SK-MEL-5 (cell line): ENCODE measurements around the gene MAP7D1. TPM values are rescaled to one million over a fixed set of nuclear protein-coding genes. Genes with fewer than 3 reads are reported as not detected.

Source experiments
- DNase-seq: peaks from one replicate; pipeline ENCODE4 v3.0.0-alpha.2; 2016; ENCODE audit warnings: low read depth, low spot score
- in situ Hi-C: cut with HindIII; loops from 2 replicates; pipeline ENCODE4 v1.10.0; 2016; ENCODE audit warnings: low sequenced_read_pairs, high pct_unique_total_duplicates, low pct_unique_long_range_greater_than_20kb
- total RNA-seq: library from RNA; depleted of rRNA; stranded (reverse); fragments of >200 nt; shearing (Covaris generic); gene quantifications from 2 replicates; pipeline ENCODE4 v1.2.3, GENCODE V29; 2014

The MAP7D1 gene
- total RNA-seq, 1 experiment from 2014 or later = 45.8 TPM

DNA sequence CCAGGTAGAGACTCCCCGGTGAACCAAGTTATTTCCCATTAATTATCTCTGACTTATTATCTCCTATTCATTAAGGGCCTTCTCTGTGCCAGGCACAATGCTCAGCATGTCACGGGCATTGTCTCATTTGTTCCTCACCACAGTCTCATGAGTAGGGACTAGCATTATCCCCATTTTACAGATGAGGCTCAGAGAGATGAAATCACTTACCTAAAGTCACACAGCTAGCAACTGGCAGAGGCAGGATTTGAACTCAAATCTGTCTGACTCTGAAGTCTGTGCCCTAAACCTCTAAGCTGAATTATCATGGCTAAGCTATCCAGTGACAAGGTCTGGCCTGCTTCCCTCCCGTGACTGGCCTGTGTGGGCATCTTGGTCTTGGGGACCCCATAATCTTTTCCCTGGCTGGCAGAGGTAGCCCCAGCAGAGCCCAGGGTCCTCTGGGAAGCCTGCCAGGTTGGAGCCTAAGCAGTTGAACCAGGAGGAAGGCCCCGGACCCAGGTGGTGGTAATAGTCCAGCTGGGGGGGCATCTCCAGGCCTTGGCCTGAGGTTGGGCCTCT, 4.5 kb downstream of the MAP7D1 start:
- in situ Hi-C loops = no loop called here
- DNase-seq = no peak

DNA sequence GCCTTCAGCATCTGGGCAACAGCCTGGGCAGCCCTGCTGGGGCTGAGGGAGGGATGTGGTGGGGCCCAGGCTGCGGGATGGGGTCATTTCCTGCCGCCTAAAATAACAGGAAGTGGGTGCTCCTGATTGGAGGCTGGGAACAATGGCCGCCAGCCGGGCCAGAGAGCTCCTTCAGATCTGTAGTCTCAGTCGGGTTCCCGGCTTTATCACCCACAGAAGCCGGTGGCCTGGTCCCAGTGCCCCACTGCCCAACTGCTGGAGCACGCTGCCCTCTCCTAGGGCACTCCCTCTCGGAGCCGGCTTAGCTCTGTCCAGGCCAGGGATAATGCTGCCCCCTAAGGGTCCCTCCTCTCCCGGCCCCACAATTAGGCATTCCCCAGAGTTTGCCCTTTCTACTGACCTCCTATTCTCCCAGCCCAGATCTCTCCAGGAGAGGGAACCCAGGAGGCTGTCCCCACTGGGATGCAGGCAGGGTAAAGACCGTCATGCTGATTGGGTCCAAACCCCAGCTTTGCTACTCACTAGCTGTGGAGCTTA, 5.1 kb downstream of the MAP7D1 start:
- in situ Hi-C loops = no loop called here
- DNase-seq = peak; percentile 60

DNA sequence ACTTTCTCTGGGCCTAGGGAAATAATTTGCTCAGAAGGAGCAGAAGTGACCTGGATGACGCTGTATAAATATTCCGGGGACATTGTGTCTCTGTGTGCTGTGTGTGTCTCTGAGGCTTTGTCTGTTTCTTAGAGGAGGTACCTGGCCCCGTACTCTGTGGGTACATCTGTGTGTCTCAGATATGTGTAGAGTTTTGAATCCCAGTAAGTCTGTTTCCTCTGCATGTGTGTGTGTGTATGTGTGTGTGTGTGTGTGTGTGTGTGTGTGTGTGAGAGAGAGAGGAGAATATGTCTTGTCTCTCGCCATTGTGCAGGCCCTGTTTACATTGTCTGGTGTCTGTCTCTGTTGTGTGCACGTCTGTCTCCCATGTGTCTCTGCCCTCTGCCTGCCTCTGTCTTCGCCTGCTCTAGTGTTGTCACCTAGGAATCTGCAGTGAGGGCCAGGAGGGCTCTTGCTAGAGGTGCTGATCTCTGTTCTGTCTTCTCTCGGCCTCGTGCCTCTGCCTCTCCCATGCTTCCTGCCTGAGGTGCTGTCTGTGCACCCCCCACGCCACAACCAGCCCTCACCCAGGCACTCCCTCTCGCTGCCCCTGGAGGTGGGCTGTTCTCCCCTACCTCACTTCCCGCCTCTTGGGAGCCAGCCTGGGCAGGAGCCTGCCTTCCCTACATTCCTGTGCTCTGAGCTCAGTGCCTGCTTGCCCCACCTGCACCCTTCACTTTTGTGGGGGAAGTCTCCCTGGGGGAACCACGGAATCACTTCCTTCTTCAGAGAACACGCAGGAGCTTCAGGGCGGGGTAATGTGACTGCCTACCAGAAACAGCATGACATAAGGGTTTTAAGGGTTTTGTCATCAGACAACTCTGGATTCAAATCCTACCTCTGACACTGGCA, 5.9 kb downstream of the MAP7D1 start:
- in situ Hi-C loops = no loop called here
- no peak for DNase-seq

DNA sequence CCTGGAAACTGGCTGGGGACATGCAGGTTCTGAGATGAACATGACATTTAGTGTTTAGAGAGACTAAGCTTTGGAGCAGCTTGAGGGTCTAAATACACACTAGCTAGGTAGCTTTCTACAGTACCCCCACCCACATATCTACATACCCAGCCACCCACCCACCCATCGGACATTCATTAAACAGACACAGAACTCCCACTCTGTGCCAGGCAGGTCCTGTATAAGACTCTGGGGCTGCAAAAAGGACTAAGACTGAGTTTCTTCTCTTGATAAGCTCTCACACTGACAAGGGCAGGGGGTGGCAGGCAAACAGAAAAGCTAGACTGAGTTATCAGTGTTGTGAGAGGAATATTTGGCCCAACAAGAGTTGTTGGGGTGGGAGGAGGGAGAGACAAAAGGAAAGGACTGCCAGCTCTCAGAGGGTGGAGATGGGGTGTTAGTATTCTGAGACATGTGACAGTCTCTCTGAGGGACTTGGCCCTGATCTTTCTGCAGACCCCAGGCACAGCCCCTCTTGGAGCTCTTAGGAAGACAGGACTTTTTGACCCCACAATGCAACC, 6.8 kb downstream of the MAP7D1 start:
- DNase-seq = no peak
- in situ Hi-C loops = no loop called here

DNA sequence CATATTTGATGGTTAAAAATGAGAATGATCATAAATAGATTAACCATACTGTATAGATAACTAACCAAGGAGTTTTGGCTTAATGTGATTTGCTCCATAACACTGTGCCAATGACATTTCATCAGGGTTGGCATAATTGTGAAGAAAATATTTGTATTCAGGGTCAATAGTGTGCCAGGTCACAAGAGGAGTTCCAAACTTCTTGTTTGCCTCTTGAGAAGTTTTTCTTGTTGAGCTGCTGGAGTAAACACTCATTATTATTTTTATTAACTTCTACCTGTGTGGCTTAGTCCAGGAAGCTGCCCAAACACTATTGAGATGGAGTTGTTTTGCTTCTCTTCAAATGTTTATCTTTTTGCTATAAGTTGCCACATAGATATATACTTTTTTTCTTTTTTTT, 7.5 kb downstream of the MAP7D1 start:
- DNase-seq = no peak
- in situ Hi-C loops = no loop called here

DNA sequence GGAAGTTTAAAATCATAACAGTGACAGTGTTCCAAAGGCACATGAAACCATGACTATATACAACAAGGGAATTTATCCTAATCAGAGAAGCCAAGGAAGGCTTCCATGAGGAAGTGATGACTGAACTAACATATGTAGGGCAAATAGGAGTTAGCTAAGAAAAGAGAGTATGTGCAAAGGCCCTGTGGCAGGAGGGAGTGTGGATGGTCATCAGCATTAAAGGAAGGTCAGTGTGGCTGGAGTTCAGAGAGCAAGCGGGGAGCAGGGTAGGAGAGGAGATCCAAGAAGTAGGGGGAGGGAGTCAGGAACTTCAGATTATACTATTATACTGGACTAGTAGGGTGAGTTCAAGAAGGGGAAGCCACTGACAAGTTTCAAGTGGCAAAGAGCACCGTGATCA, 8.4 kb downstream of the MAP7D1 start:
- in situ Hi-C loops = no loop called here
- no peak for DNase-seq

DNA sequence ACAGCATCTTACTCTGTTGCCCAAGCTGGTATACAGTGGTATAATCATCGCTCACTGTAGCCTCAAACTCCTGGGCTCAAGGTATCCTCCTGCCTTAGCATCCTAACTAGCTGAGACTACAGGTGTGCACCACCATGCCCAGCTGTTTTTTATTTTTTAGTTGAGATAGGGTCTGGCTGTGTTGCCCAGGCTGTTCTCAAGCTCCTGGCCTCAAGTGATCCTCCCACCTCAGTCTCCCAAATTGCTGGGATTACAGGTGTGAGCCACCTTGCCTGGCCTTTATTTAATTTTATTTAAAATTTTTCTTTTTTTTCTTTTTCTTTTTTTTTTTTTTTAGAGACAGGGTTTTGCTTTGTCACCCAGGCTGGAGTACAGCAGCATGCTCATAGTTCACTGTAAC, 9.2 kb downstream of the MAP7D1 start:
- DNase-seq = no peak
- in situ Hi-C loops = no loop called here

DNA sequence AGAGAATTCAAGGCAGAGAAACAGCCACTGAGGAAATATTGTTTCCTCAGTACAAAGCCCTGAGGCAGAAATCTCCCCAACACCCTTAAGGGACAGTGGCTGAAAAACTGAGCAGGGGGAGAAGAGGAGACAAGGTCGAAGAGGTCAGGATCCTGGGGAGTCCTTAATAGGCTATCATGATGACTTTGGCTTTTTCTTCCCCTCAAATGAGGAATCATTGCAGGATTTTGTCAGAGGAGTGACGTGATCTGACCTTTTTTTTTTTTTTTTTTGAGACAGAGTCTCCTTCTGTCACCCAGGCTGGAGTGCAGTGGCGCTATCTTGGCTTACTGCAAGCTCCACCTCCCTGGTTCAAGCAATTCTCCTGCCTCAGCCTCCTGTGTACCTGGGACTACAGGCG, 10.2 kb downstream of the MAP7D1 start:
- in situ Hi-C loops = no loop called here

DNA sequence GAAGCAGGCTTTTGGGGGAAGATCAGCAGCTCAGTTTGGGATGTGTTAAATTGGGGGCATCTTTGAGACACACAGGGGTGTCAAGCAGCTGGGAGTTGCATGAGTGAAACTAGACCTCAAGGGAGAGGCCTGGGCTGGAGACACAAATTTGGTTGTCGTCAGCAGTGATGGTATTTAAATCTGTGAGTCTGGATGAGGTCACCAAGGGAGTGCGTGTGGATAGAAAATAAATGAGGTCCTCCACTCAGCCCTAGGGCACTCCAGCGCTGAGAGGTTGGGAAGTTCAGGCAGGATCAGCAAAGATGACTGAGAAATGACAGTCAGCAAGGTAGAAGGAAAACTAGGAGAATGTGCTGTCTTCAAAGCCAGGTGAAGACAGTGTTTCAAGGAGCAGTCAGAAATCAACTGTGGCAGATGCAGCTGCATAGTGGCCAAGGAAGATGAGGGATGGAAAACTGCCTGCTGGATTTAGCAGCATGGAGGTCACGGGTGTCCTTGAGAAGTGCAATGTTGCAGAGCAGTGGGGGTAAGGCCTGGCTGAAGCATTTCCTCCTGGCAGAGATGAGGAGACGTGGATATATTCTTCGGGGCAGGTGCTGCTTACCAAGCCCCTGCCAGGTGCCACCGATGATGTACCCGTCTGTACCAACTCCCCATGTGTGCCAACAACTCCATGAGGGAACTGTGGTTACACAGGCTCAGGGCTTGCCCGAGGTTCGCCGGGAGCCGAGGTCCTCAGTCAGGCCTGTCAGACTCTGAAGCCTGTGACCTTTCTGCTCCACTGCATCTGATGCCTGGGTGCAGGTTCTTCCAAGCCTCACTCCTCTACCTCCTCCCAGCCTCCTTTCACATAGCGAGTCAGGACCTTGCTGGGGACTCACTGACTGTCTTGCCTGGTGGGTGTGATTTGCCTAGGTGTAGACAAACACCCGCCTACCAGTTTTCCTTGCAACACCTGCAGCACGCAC, 11.3 kb downstream of the MAP7D1 start:
- DNase-seq = no peak
- in situ Hi-C loops = no loop called here

More for the DNA sequence above, 10.2 kb downstream of the MAP7D1 start:
- no peak for DNase-seq

DNA sequence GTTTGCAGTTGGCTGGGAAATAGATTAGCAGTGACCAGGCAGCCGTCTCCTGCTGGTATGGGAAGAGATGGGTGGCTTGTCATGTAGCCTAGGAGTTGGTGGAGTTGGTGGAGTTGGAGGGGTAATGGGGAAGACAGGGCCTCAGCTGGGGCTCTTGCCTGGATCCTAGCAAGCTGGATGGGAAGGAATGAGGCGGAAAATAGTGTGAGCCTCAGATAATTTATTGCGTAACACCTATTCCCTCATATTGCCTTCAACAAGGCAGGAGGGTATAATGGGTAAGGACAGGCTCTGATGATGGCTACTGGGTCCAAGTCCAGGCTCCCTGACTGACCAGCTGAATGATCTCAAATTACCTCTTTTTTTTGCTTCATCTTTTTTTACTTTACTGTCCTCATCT, 12.6 kb downstream of the MAP7D1 start:
- in situ Hi-C loops = no loop called here
- DNase-seq = no peak

DNA sequence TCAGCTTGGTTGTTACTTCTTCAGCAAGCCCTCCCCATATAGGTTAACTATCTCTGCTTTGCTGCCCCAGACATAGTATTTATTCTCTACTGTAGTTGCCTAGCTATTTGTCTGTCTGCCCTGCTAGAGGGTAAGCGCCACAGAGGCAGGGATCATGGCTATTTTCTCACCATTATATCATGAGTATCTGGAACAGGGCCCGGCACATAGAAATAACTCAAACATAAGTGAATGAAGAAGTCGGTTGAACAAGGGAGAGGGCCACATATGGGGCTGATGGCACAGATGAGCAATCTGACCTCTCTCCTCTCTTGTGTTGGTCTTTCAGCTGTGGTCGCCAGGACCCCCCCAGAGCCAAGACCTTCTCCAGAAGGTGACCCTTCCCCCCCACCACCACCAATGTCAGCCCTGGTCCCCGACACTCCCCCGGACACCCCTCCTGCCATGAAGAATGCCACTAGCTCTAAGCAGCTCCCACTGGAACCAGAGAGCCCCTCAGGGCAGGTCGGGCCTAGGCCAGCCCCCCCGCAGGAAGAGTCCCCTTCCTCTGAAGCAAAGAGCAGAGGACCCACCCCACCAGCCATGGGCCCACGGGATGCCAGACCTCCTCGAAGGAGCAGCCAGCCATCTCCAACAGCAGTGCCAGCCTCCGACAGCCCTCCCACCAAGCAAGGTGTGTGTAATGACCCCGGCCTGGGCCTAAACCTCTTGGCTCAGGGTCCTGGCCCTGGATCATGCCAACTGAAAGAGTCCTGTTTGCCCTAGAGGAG, 14.9 kb downstream of the MAP7D1 start:
- DNase-seq = no peak
- in situ Hi-C loops = no loop called here

DNA sequence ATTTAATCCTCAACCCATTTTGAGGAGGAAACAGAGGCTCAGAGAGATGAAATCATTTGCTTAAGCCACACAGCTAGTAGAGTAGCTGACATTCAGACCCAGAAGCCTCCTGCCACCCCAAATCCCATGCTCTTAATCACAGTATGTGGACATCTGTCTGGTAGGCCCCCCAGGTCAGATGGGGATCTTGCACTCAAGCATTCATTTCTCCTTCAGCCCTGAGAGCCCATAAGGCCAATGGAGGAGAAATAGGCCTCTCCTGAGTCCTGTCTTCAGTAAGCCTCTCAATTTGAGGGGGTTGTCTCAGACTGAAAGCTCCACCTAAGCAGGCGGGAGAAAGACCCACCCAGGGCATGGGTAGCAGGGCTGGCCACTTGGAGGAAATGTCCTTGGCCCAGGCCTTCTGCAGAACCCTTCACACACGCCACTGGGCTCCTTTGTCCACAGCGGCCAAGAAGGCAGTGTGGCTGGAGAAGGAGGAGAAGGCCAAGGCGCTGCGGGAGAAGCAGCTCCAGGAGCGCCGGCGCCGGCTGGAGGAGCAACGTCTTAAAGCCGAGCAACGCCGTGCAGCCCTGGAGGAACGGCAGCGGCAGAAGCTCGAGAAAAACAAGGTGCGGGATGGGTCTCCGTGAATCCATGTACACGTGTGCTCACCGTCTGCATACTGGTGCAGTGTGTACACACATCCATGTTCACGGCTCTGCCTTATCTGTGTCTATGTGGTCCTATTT, 16.2 kb downstream of the MAP7D1 start:
- in situ Hi-C loops = no loop called here
- no peak for DNase-seq

DNA sequence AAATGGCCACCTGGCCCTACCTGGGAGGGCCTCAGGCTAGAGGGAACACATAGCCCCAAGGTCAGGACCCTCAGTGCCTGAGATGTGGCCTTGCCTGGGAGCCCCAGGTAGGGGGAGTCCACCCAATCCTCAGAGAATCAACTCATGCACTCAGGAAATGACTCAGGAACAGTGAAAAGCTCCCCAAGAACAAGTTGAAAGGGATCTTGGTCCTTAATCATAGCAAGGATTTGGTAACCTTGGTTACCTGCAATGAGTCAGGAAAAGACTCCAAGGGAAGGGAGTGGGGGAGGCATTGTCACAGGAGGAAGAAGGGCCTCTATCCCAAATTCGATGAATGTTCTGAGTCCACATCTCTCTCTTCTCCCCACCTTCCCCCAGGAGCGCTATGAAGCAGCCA, 17.0 kb downstream of the MAP7D1 start:
- in situ Hi-C loops = no loop called here
- DNase-seq = no peak

DNA sequence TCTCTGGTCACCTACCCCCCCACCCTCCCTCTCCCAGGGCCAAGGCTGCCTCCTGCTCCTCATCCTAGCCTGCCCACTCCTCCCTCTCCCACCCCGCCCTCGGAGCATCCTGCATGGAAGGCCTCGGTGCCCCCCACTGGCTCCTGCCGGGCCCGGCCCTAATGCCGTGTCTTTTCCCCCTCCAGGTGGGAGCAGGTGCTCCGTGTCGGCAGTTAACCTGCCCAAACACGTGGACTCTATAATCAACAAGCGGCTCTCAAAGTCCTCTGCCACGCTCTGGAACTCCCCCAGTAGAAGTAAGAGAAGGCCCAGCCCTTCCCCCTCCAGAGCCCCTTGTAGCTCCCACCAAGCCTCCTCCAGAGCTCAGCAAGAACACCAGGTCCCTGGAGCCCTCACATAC, 18.8 kb downstream of the MAP7D1 start:
- DNase-seq = no peak
- in situ Hi-C loops = no loop called here

DNA sequence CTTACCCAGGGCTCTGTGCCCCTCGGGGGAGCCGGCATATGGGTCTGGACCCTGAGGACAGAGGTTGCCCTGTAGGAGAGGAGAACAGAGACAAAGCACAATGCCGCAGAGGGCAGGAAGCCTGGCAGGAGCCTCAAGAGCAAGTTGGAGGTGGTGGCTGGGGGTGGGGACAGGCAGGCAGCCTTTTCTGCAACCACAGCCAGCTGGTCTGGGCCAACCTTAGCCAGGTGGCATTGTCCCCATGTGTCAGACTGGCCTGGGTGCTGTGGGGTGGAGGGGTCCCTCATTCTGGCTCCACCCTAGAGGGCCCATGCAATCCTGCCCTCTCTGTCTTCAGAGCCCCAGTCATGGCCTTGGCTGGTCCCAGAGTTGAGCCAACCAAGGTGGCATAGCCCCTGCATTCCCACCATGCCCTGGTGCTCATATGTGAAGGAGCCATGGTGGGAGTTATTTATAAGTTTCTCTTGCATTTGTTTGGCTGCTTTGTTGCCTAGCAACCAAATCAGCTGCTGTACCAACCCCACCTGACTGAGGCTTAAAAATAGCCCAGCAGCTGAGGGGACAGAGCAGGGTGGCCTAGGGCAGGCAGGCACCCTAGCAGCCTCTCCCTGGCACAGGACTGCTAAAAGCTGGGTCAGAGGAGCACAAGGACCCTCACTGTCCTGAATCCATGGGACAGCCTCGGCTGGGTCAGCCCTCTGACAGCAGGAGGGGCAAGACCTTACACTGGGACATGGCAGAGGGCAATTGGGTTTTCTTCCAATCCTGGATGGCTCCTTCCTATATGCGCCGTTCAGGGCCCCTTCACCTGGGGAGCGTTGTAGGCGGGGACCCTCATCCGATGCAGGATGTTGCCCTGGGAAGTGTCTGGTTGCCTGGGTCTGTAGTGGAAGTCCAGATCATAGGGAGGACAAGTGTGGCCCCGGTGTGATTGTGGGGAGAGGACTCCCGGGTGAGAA, 19.5 kb downstream of the MAP7D1 start:
- in situ Hi-C loops = no loop called here
- DNase-seq = peak; percentile 40
